Measurements from ENCODE around the gene APOLD1. TPM values are rescaled to one million over a fixed set of nuclear protein-coding genes. Genes with fewer than 3 reads are reported as not detected.

Gene APOLD1
- total RNA-seq, 1 donor from 2014 or later: 10.5 TPM

DNA sequence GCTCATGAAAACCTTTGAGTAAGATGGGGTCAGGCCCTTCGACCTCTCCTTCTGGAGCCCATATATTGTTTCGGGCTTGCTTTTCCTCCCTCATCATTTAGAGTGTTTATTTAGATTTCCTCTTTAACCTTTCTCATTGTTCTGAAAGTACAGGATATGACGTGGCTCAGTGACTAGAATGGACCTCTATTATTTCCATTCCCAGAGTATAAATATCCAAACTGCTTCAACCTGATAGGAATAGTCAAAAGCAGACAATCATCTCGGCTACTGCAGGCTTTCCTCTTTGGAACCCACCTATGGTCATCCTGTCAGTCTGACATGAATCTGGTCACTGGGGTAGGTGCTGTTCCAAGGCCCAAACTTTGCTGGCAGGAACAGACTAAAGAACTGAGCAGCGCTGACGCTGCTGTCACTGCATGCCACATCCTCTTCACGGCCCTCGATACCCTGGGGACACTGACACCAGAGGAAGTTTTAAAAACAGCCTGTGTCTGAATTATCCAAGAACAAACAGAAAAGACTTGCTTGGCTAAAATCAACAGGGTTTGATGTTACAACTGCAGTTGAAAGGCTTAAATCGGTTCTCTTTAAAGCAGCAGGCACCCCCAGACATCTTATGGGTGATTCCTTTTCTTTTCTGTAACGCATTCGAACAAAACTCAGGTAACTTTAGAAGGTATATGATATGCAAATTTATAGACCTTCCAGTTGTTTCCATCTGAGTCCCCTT is 22.7 kb downstream of the APOLD1 start:
- no peaks in the 10 kb centered on the region for H3K27me3 Mint-ChIP-seq (ENCODE audit: unreplicated experiment)
- TF ChIP-seq, protein P1, sequence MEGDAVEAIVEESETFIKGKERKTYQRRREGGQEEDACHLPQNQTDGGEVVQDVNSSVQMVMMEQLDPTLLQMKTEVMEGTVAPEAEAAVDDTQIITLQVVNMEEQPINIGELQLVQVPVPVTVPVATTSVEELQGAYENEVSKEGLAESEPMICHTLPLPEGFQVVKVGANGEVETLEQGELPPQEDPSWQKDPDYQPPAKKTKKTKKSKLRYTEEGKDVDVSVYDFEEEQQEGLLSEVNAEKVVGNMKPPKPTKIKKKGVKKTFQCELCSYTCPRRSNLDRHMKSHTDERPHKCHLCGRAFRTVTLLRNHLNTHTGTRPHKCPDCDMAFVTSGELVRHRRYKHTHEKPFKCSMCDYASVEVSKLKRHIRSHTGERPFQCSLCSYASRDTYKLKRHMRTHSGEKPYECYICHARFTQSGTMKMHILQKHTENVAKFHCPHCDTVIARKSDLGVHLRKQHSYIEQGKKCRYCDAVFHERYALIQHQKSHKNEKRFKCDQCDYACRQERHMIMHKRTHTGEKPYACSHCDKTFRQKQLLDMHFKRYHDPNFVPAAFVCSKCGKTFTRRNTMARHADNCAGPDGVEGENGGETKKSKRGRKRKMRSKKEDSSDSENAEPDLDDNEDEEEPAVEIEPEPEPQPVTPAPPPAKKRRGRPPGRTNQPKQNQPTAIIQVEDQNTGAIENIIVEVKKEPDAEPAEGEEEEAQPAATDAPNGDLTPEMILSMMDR (IDR thresholded peaks at IDR 0.05): no peak
- peak overlapping the region; percentile 89 for H3K27ac Mint-ChIP-seq (ENCODE audit: unreplicated experiment)
- no peaks in the 10 kb centered on the region for H3K9me3 Mint-ChIP-seq (ENCODE audit: unreplicated experiment)
- peaks cover 39% of the 10 kb centered on the region for H3K4me1 Mint-ChIP-seq (ENCODE audit: unreplicated experiment)
- peak overlapping the region; percentile 31 for H3K4me3 Mint-ChIP-seq (ENCODE audit: unreplicated experiment)
- no peak for DNase-seq (ENCODE audit: extremely low spot score, unreplicated experiment)
- H3K36me3 Mint-ChIP-seq (ENCODE audit: unreplicated experiment): no peaks in the 10 kb centered on the region

GRCh38 chr12:12810553-12811021 is 25.1 kb downstream of the APOLD1 start:
- DNase-seq (ENCODE audit: extremely low spot score, unreplicated experiment): no peak
- H3K4me1 Mint-ChIP-seq (ENCODE audit: unreplicated experiment): peaks cover 38% of the 10 kb centered on the region
- H3K4me3 Mint-ChIP-seq (ENCODE audit: unreplicated experiment): no peak overlapping the region
- no peak overlapping the region for H3K27ac Mint-ChIP-seq (ENCODE audit: unreplicated experiment)
- no peaks in the 10 kb centered on the region for H3K27me3 Mint-ChIP-seq (ENCODE audit: unreplicated experiment)
- peaks cover 3% of the 10 kb centered on the region for H3K36me3 Mint-ChIP-seq (ENCODE audit: unreplicated experiment)
- TF ChIP-seq, protein P1 (IDR thresholded peaks at IDR 0.05): no peak
- no peaks in the 10 kb centered on the region for H3K9me3 Mint-ChIP-seq (ENCODE audit: unreplicated experiment)

- TF ChIP-seq, protein P1 (IDR thresholded peaks at IDR 0.05): no peak
- DNase-seq (ENCODE audit: extremely low spot score, unreplicated experiment): no peak
- no peak overlapping the region for H3K27ac Mint-ChIP-seq (ENCODE audit: unreplicated experiment)
- no peak overlapping the region for H3K4me3 Mint-ChIP-seq (ENCODE audit: unreplicated experiment)
- no peaks in the 10 kb centered on the region for H3K27me3 Mint-ChIP-seq (ENCODE audit: unreplicated experiment)
- no peaks in the 10 kb centered on the region for H3K9me3 Mint-ChIP-seq (ENCODE audit: unreplicated experiment)
- H3K36me3 Mint-ChIP-seq (ENCODE audit: unreplicated experiment): peaks cover 9% of the 10 kb centered on the region
- peaks cover 42% of the 10 kb centered on the region for H3K4me1 Mint-ChIP-seq (ENCODE audit: unreplicated experiment)
These were observed 25.9 kb downstream of the APOLD1 start for GRCh38 chr12:12811343-12811742.

DNA sequence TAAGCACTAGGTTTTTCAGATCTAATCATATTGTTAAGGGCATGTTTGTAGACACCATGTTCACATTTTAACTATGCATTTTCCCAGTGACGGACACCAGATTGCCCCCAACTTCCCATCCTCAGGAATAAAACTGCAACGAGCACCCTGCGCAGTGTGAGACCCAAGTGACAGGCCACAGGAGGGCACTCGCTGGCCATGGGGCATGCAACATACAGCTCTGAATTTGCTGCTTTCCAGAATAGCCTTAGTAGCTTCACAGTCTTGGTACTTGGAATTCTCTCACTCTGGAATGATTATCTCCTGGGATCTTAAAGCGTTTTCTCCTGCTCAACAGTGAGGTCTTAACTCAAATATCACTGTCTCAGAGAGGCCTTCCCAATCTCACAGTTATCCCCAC is 26.7 kb downstream of the APOLD1 start:
- DNase-seq (ENCODE audit: extremely low spot score, unreplicated experiment): no peak
- Mint-ChIP-seq H3K4me1 (ENCODE audit: unreplicated experiment) (peaks cover 48% of the 10 kb centered on the region), H3K36me3 (ENCODE audit: unreplicated experiment) (peaks cover 15% of the 10 kb centered on the region), H3K27me3 (ENCODE audit: unreplicated experiment) (no peaks in the 10 kb centered on the region), H3K4me3 (ENCODE audit: unreplicated experiment) (no peak overlapping the region), H3K9me3 (ENCODE audit: unreplicated experiment) (no peaks in the 10 kb centered on the region), H3K27ac (ENCODE audit: unreplicated experiment) (no peak overlapping the region)
- TF ChIP-seq, protein P1 (IDR thresholded peaks at IDR 0.05): no peak

- Mint-ChIP-seq H3K36me3 (ENCODE audit: unreplicated experiment) (peaks cover 15% of the 10 kb centered on the region), H3K9me3 (ENCODE audit: unreplicated experiment) (no peaks in the 10 kb centered on the region), H3K4me1 (ENCODE audit: unreplicated experiment) (peaks cover 45% of the 10 kb centered on the region), H3K27ac (ENCODE audit: unreplicated experiment) (no peak overlapping the region), H3K4me3 (ENCODE audit: unreplicated experiment) (peak overlapping the region; percentile 85), H3K27me3 (ENCODE audit: unreplicated experiment) (no peaks in the 10 kb centered on the region)
- no peak for DNase-seq (ENCODE audit: extremely low spot score, unreplicated experiment)
- TF ChIP-seq, protein P1 (IDR thresholded peaks at IDR 0.05): no peak
These were observed 27.2 kb downstream of the APOLD1 start for GRCh38 chr12:12812618-12813119.

All from osteocyte (in vitro differentiated cells).